Fibroblast of lung (primary cell): ENCODE results near the gene ATP8A2.

Experiments
- EZH2 ChIP-seq: IDR thresholded peaks from 2 replicates; pipeline ENCODE4 v1.5.1; 2012; ENCODE audit warnings: low read length, control low read depth, mild to moderate bottlenecking; ENCODE audit errors: missing control alignments
- TF ChIP-seq, protein P1 (sequence below), 2 donors: IDR thresholded peaks in 1 of 2; conservative IDR thresholded peaks in 1 of 2; 1 replicate in 1 of 2; 2 replicates in 1 of 2; pipeline ENCODE4 v1.5.1; 2011 to 2012; ENCODE audit warnings: low read length in 2 of 2, control low read depth in 1 of 2, inconsistent platforms in 1 of 2, low read depth in 1 of 2, mild to moderate bottlenecking in 1 of 2

DNA sequence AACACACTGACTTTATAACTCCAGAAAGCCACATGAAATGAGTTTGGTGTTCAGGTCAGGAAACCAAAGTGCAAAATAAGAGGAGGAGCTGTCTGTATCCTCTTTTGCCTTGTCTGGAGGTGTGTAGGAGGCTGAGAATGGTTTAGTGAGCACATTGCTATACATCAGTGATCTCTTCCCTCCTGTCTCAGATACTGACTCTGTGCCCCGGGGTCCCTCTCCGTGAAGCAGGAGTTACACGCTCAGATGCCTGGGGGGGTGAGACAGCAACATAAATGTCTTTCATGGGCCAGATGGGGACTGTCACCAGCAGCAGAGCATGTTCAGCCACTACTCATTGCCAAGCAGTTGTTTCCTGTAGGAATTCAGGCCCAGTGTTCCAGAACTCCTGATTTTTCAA lies 285.4 kb downstream of the ATP8A2 start:
- TF ChIP-seq, protein P1, sequence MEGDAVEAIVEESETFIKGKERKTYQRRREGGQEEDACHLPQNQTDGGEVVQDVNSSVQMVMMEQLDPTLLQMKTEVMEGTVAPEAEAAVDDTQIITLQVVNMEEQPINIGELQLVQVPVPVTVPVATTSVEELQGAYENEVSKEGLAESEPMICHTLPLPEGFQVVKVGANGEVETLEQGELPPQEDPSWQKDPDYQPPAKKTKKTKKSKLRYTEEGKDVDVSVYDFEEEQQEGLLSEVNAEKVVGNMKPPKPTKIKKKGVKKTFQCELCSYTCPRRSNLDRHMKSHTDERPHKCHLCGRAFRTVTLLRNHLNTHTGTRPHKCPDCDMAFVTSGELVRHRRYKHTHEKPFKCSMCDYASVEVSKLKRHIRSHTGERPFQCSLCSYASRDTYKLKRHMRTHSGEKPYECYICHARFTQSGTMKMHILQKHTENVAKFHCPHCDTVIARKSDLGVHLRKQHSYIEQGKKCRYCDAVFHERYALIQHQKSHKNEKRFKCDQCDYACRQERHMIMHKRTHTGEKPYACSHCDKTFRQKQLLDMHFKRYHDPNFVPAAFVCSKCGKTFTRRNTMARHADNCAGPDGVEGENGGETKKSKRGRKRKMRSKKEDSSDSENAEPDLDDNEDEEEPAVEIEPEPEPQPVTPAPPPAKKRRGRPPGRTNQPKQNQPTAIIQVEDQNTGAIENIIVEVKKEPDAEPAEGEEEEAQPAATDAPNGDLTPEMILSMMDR (conservative IDR thresholded peaks at IDR 0.05 in 1 of 2, IDR thresholded peaks at IDR 0.05 in 1 of 2; ENCODE audit: low read depth in 1 of 2, low read length in 2 of 2): no peak
- TF ChIP-seq EZH2: no peak
